ENCODE measurements around the gene GPR176.

Gene GPR176

GRCh38 chr15:39784638-39785037 is 135.4 kb downstream of the GPR176 start:
- no peak for TF ChIP-seq NFIC (IDR thresholded peaks at IDR 0.05)
- no peak for TF ChIP-seq TAF1 (IDR thresholded peaks at IDR 0.05; ENCODE audit: low read depth)
- TF ChIP-seq REST (IDR thresholded peaks at IDR 0.05; ENCODE audit: low read depth) = no peak
- TF ChIP-seq RAD21 (IDR thresholded peaks at IDR 0.05; ENCODE audit: low read depth) = no peak
- TF ChIP-seq YY1 (IDR thresholded peaks at IDR 0.05; ENCODE audit: low read depth) = no peak
- TF ChIP-seq CEBPB (IDR thresholded peaks at IDR 0.05) = no peak
- TF ChIP-seq TCF12 (IDR thresholded peaks at IDR 0.05; ENCODE audit: low read depth) = no peak
- no peak for TF ChIP-seq TEAD4 (IDR thresholded peaks at IDR 0.05)
- no peak for TF ChIP-seq EGR1 (IDR thresholded peaks at IDR 0.05)
- TF ChIP-seq USF1 (IDR thresholded peaks at IDR 0.05) = no peak
- TF ChIP-seq EP300 (IDR thresholded peaks at IDR 0.05; ENCODE audit: borderline replicate concordance) = no peak

GRCh38 chr15:39784125-39784524 is 135.9 kb downstream of the GPR176 start:
- no peak for TF ChIP-seq EP300 (IDR thresholded peaks at IDR 0.05; ENCODE audit: borderline replicate concordance)
- TF ChIP-seq EGR1 (IDR thresholded peaks at IDR 0.05) = no peak
- no peak for TF ChIP-seq TEAD4 (IDR thresholded peaks at IDR 0.05)
- TF ChIP-seq REST (IDR thresholded peaks at IDR 0.05; ENCODE audit: low read depth) = no peak
- no peak for TF ChIP-seq CREB1 (IDR thresholded peaks at IDR 0.05; ENCODE audit: low read depth)
- TF ChIP-seq ZBTB7A (IDR thresholded peaks at IDR 0.05; ENCODE audit: low read depth) = no peak
- no peak for TF ChIP-seq USF1 (IDR thresholded peaks at IDR 0.05)
- no peak for TF ChIP-seq NFIC (IDR thresholded peaks at IDR 0.05)
- TF ChIP-seq YY1 (IDR thresholded peaks at IDR 0.05; ENCODE audit: low read depth) = no peak
- no peak for TF ChIP-seq TCF12 (IDR thresholded peaks at IDR 0.05; ENCODE audit: low read depth)
- TF ChIP-seq RAD21 (IDR thresholded peaks at IDR 0.05; ENCODE audit: low read depth) = no peak

- TF ChIP-seq REST (IDR thresholded peaks at IDR 0.05; ENCODE audit: low read depth) (no peak), MAX (IDR thresholded peaks at IDR 0.05) (no peak), USF1 (IDR thresholded peaks at IDR 0.05) (no peak), RAD21 (IDR thresholded peaks at IDR 0.05; ENCODE audit: low read depth) (no peak), TEAD4 (IDR thresholded peaks at IDR 0.05) (no peak), ZBTB7A (IDR thresholded peaks at IDR 0.05; ENCODE audit: low read depth) (no peak), YY1 (IDR thresholded peaks at IDR 0.05; ENCODE audit: low read depth) (no peak), FOXM1 (IDR thresholded peaks at IDR 0.05; ENCODE audit: borderline replicate concordance, low read depth) (no peak), TAF1 (IDR thresholded peaks at IDR 0.05; ENCODE audit: low read depth) (no peak), TCF12 (IDR thresholded peaks at IDR 0.05; ENCODE audit: low read depth) (no peak), NFIC (IDR thresholded peaks at IDR 0.05) (no peak), EGR1 (IDR thresholded peaks at IDR 0.05) (no peak), EP300 (IDR thresholded peaks at IDR 0.05; ENCODE audit: borderline replicate concordance) (no peak), CREB1 (IDR thresholded peaks at IDR 0.05; ENCODE audit: low read depth) (no peak), CEBPB (IDR thresholded peaks at IDR 0.05) (no peak)
Observed at GRCh38 chr15:39783244-39783820, 136.7 kb downstream of the GPR176 start.

GRCh38 chr15:39782441-39783138 is 137.5 kb downstream of the GPR176 start, which contains the start of gene FSIP1:
Gene FSIP1, minus strand, starts transcription at chr15:39782841. Its CDS starts 6,317 bp downstream, at chr15:39776524.
- 0 out of 2 replicates have a peak, but pooled peaks have one; percentile 22 for TF ChIP-seq USF1 (IDR thresholded peaks at IDR 0.05)
- 0 out of 2 replicates have a peak, but pooled peaks have one; percentile 10 for TF ChIP-seq EGR1 (IDR thresholded peaks at IDR 0.05)
- TF ChIP-seq TAF1 (IDR thresholded peaks at IDR 0.05; ENCODE audit: low read depth) = peak; percentile 71
- TF ChIP-seq EP300 (IDR thresholded peaks at IDR 0.05; ENCODE audit: borderline replicate concordance) = no peak
- no peak; the same call in 1 of the 2 replicates for TF ChIP-seq ZBTB7A (IDR thresholded peaks at IDR 0.05; ENCODE audit: low read depth)
- TF ChIP-seq TEAD4 (IDR thresholded peaks at IDR 0.05) = peak; percentile 18; the same call in 1 of the 2 replicates
- TF ChIP-seq TCF12 (IDR thresholded peaks at IDR 0.05; ENCODE audit: low read depth) = peak; percentile 62
- no peak for TF ChIP-seq RAD21 (IDR thresholded peaks at IDR 0.05; ENCODE audit: low read depth)
- TF ChIP-seq CREB1 (IDR thresholded peaks at IDR 0.05; ENCODE audit: low read depth) = no peak

Measured in Ishikawa (cell line).